A549 (cell line): ENCODE measurements around the gene SH3RF3.

ENCODE experiments used
- CEBPB ChIP-seq, 2 experiments: fragments of >200 bp in 1 of 2; sonication (Bioruptor Twin) in 1 of 2; formaldehyde crosslinking in 1 of 2; IDR thresholded peaks; 2 replicates each; pipeline ENCODE4 v1.6.1; 2012 to 2016
- CHD2 ChIP-seq: fragments of 150-350 bp; IDR thresholded peaks from 2 replicates; pipeline ENCODE4 v1.6.1; 2014; ENCODE audit warnings: low read length; ENCODE audit not compliant: partially characterized antibody
- HDAC2 ChIP-seq: fragments of 200-600 bp; sonication (generic); IDR thresholded peaks from 2 replicates; pipeline ENCODE4 v1.6.1; 2016
- NFE2L2 ChIP-seq: fragments of 150-350 bp; conservative IDR thresholded peaks from 2 replicates; pipeline ENCODE4 v1.6.1; 2014; ENCODE audit warnings: low read length
- POLR2A ChIP-seq: IDR thresholded peaks from 2 replicates; pipeline ENCODE4 v1.6.1; 2012; ENCODE audit warnings: mild to moderate bottlenecking, low read length
- RAD21 ChIP-seq, 2 experiments: fragments of >200 bp in 1 of 2; sonication (Bioruptor Twin) in 1 of 2; formaldehyde crosslinking in 1 of 2; IDR thresholded peaks in 1 of 2; conservative IDR thresholded peaks in 1 of 2; 2 replicates in 1 of 2; 3 replicates in 1 of 2; pipeline ENCODE4 v1.6.1; 2012 to 2018; ENCODE audit warnings: inconsistent platforms in 1 of 2
- RFX5 ChIP-seq: fragments of 450-650 bp; IDR thresholded peaks from 2 replicates; pipeline ENCODE4 v1.7.1; 2014; ENCODE audit warnings: antibody characterized with exemption, mild to moderate bottlenecking, moderate library complexity
- SMC3 ChIP-seq: fragments of >200 bp; sonication (Bioruptor Twin); formaldehyde crosslinking; IDR thresholded peaks from 3 replicates; pipeline ENCODE4 v1.6.1; 2018; ENCODE audit warnings: inconsistent platforms
- TF ChIP-seq, protein P1 (sequence below): fragments of >200 bp; sonication (Bioruptor Twin); formaldehyde crosslinking; IDR thresholded peaks from 3 replicates; pipeline ENCODE4 v1.5.1; 2016
- TF ChIP-seq, protein P2 (sequence below): IDR thresholded peaks from 2 replicates; pipeline ENCODE4 v1.6.1; 2012
- TF ChIP-seq, protein P3 (sequence below): IDR thresholded peaks from 2 replicates; pipeline ENCODE4 v1.6.1; 2012
- TF ChIP-seq, protein P4 (sequence below): fragments of 450-650 bp; IDR thresholded peaks from 2 replicates; pipeline ENCODE4 v1.6.1; 2014; ENCODE audit warnings: antibody characterized with exemption

DNA sequence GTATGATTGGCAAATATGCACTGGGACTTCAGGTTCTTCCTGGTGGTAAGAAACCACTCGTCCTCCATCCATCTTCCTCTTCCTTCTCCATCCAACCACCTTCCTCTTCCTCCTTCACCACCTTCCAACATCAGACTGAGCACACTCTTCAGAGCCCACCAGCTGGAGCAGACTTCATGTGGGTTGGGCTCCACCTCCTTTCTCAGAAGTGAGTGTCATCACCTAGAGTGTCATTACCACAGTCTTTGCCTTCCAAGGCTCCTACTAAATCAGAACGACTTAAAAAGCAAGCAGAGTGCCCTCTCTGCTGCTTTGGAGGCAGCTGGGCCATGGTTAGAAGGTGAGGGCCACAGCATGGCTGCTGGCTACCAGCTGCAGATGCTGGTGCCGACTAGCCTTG, 171.6 kb downstream of the SH3RF3 start:
- TF ChIP-seq, protein P1, sequence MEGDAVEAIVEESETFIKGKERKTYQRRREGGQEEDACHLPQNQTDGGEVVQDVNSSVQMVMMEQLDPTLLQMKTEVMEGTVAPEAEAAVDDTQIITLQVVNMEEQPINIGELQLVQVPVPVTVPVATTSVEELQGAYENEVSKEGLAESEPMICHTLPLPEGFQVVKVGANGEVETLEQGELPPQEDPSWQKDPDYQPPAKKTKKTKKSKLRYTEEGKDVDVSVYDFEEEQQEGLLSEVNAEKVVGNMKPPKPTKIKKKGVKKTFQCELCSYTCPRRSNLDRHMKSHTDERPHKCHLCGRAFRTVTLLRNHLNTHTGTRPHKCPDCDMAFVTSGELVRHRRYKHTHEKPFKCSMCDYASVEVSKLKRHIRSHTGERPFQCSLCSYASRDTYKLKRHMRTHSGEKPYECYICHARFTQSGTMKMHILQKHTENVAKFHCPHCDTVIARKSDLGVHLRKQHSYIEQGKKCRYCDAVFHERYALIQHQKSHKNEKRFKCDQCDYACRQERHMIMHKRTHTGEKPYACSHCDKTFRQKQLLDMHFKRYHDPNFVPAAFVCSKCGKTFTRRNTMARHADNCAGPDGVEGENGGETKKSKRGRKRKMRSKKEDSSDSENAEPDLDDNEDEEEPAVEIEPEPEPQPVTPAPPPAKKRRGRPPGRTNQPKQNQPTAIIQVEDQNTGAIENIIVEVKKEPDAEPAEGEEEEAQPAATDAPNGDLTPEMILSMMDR, result no peak
- TF ChIP-seq, protein P2, sequence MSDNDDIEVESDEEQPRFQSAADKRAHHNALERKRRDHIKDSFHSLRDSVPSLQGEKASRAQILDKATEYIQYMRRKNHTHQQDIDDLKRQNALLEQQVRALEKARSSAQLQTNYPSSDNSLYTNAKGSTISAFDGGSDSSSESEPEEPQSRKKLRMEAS, result no peak
- TF ChIP-seq CEBPB (IDR thresholded peaks at IDR 0.05) (no peak), HDAC2 (no peak), RAD21 (conservative IDR thresholded peaks at IDR 0.05 in 1 of 2, IDR thresholded peaks at IDR 0.05 in 1 of 2) (no peak), NFE2L2 (no peak), CHD2 (no peak), SMC3 (no peak), POLR2A (no peak), RFX5 (no peak)
- TF ChIP-seq, protein P3, sequence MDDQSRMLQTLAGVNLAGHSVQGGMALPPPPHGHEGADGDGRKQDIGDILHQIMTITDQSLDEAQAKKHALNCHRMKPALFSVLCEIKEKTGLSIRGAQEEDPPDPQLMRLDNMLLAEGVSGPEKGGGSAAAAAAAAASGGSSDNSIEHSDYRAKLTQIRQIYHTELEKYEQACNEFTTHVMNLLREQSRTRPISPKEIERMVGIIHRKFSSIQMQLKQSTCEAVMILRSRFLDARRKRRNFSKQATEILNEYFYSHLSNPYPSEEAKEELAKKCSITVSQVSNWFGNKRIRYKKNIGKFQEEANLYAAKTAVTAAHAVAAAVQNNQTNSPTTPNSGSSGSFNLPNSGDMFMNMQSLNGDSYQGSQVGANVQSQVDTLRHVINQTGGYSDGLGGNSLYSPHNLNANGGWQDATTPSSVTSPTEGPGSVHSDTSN, result no peak
- TF ChIP-seq, protein P4, sequence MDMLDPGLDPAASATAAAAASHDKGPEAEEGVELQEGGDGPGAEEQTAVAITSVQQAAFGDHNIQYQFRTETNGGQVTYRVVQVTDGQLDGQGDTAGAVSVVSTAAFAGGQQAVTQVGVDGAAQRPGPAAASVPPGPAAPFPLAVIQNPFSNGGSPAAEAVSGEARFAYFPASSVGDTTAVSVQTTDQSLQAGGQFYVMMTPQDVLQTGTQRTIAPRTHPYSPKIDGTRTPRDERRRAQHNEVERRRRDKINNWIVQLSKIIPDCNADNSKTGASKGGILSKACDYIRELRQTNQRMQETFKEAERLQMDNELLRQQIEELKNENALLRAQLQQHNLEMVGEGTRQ, result no peak
